Measurements from ENCODE around the gene FABP1.
A peak's percentile ranks its signal among the peaks of the same experiment; 100 is the strongest.

The FABP1 gene
- 0 reads per million in 2 experiments for total RNA-seq

DNA sequence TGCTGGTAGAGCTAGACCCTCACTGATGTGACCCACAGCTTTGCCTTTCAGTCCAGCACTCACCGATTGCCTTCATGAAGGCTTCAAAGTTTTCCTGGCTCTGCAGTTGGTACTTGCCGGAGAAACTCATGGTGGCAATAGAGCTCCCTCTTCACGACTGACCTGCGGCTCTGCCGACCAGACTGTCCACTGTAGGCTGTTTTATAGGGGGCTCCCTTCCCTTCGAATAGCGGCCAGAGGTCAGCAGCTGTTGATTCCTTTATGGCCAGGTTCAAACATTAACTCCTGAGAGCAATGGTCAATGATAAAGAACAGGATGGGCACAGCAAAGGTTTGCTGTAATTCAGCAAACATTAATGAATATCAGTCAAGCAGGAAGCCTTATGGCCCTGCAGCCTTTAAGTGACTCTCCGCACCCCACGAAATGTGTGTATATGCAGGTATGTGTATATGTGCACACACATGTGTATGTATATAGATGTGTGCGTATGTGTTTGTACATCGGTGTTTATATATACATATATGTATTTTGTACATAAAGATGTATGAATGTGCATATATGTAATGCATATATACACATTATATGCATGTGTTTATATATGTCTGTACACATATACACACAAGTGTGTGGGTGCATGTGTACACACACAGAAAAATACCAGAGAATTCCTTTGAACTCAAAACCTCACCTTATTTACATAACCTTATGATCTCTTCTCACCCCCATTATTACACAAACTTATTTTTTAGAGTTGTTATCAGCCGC, at the start of gene FABP1:
TSS of gene FABP1 (minus strand) at position 175 of the 766 bp plus-strand sequence. CDS start at position 130, 45 bp downstream.
- DNase-seq (ENCODE audit: low read depth) = no peak

DNA sequence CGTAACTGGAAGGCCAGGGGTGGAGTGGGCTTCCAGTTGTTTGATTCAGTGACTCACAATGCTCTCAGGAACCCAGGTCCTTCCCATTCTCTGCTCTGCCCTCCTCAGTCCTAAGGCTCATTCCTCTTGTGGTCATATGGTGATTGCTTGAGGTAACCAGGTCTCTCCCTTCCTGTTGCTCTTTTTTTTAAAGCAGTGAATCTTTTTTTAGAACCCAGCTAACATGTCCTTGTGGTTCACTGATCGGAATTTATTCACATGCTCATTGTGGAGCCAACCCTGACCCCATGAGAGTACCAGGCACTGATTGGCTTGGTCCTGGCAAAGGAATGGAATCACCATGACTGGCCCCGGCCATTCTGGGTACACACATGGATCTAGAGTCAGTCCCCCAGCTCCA, 49.7 kb upstream of the FABP1 start:
- no peak for DNase-seq (ENCODE audit: low read depth)

- DNase-seq (ENCODE audit: low read depth) = no peak
Observed at GRCh38 chr2:88176352-88176984, 48.6 kb upstream of the FABP1 start.

- DNase-seq (ENCODE audit: low read depth) = no peak
Observed at GRCh38 chr2:88172882-88173281, 45.0 kb upstream of the FABP1 start.

- no peak for DNase-seq (ENCODE audit: low read depth)
Observed at GRCh38 chr2:88171966-88172365, 44.1 kb upstream of the FABP1 start.

DNA sequence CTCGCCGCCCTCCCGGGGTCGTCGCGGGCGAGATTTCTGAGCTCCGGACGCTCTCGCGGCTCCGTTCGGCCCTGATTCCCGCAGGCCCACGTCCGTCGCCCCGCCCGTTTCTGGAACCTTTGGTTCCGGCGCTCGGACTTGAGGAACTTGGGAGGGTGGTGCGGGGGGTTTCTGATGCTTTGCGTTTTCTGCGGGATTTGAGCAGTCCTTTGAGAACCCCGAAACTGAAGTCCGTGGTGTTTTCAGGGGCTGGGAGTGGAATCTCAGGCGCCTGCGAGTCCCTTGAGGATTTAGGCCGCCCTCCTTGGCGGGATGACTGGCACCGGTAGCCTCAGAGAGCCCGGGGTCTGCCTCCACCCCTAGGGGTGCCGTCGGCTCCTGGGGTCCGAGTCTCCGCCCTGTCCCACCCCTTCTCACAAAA, 42.6 kb upstream of the FABP1 start:
- DNase-seq (ENCODE audit: low read depth) = no peak

DNA sequence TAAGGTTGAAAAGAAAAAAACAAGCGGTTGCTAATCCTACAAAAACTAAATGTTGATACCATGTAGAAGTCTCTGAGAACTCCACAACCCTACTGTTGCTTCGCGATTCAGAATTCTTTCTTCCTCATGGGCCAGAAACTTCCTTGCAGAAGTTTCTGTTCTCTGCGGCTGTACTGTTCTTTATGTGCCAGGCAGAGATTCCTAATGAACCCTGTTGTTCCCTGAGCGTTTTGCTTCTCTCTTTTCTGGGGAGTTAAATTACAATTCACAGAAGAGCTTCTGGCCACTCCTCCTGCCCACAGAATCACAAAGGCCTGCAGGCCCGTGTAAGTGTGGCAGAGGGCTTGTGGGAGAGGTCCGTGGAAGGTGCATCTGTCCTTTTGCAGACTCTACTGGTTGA, 40.5 kb upstream of the FABP1 start:
- no peak for DNase-seq (ENCODE audit: low read depth)

DNA sequence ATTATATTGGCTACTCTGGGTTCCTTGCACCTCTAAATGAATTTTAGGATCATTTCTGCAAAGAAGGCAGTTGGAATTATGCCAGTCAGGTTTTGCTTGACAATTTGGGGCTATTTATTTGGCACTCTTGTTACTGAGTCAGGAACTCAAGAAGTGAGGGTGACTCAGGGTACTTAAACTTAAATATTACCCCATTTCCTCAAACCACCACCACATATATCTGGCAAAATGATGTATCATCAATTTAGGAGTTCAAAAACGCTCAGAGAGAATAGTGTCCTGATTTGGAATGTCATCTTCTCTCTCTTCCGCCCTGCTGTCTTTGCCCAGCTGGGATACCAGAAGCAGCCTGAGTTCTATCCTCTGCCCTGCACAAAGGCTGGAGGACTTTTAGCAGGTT, 39.9 kb upstream of the FABP1 start:
- DNase-seq (ENCODE audit: low read depth) = no peak

DNA sequence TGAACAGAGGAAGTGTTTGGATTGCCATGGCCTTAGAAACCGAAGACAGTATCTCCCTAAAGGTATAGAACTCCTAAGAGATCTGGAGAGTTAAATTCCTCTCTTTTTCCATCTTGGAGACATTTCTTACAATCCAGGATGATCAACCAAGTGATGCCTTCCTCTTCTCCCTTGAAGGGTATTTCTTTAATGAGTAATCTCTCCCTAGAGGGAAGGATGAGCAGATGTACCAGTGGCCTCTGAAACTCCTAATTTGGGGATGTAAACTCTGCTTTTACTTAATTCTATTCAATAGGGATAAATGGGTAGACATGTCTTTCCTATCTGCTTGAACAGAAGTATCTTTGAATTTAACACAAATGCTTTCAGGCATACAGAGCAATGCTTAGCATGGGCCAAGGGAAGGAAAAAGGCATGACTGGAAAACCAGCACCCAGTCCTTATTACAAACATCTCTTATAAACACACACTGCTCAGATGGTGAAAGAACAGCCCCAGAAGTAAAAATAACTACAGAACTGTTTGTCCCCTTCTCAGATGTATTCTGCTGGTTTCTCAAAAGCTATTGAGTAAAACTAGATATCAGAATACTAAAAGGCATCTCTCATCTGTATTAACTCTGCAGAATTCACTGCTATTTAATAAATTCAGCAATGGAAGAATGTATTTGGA, 37.6 kb upstream of the FABP1 start:
- DNase-seq (ENCODE audit: low read depth) = no peak

- no peak for DNase-seq (ENCODE audit: low read depth)
Observed at GRCh38 chr2:88161446-88162244, 33.8 kb upstream of the FABP1 start.

- no peak for DNase-seq (ENCODE audit: low read depth)
Observed at GRCh38 chr2:88160517-88160916, 32.7 kb upstream of the FABP1 start.

GRCh38 chr2:88159955-88160415, 32.1 kb upstream of the FABP1 start:
- DNase-seq (ENCODE audit: low read depth) = peak; percentile 36

- DNase-seq (ENCODE audit: low read depth) = no peak
Observed at GRCh38 chr2:88159481-88159880, 31.6 kb upstream of the FABP1 start.

DNA sequence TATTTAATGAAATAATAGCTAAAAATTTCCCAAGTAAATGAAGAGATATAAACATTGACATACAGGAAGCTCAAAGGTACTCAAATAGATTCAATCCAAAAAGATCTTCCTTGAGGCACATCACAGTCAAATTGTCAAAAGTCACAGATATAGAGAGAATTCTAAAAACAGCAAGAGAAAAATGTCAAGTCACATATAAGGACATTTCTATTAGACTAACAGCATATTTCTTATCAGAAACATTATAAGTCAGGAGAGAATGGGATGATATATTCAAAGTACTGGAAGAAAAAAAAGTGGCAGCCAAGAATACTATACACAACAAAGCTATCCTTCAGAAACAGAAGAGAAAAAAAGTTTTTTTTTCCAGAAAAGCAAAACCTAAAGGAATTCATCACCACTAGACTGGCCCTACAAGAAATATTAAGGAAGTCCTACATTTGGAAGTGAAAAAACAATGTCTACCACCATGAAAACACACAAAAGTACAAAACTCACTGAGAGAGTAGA, 21.1 kb upstream of the FABP1 start:
- DNase-seq (ENCODE audit: low read depth) = no peak

DNA sequence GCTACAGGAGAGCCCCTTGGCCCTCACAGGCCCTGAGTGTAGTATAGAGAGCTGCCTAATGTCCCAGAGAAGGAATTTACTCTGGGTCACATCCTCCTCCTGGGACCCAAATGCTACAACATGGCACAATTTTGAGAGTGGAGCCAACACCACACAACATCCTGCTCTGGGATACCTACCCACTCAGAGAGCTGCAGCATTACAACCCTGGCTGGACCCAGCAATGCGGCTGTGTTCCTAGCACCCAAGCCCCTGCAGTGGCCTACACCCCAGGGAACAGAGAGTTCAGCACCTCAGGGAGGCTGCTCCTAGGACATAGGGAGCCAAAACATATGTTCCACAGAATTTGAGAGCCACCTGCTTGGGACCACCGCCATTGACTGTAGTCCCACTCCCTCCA, 19.3 kb upstream of the FABP1 start:
- no peak for DNase-seq (ENCODE audit: low read depth)

- no peak for DNase-seq (ENCODE audit: low read depth)
Observed at GRCh38 chr2:88146590-88146989, 18.7 kb upstream of the FABP1 start.

GRCh38 chr2:88144914-88145497, 17.1 kb upstream of the FABP1 start:
- DNase-seq (ENCODE audit: low read depth) = no peak

DNA sequence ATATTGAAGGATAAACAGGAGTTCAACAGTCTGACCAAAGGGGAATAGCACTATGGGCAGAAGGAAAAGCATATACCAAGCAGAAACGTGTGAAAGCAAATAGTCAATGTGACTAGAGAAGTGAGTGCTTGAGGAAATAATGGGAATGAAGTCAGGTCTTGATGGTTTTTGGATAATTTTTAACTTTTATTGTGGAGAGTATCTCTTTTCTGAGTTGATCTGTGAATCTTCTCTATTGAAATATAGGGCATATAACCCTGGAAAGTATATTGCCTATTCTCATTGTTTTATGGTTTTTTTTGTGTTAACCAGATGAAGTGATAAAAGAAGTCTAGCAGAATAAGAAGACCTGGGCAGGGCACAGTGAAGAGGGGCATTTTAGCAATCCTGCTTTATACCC, 16.4 kb upstream of the FABP1 start:
- no peak for DNase-seq (ENCODE audit: low read depth)

DNA sequence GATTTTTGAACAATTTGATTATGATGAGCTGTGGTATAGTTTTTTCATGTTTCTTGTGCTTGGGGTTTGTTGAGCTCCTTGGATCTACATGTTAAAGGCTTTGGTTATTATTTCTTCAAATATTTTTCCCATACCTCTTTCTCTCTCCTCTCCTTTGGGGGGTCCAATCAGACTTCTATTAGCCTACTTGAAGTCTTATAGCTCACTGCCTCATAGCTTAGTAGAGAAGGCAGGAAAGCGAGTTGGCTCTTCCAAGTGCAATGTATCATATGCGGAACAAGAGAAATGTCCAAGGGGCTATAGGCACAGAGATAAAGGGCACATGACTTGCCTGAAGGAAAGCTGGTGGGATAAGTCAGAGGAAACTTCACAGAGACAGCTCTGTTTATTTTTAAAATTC, 14.1 kb upstream of the FABP1 start:
- DNase-seq (ENCODE audit: low read depth) = no peak

DNA sequence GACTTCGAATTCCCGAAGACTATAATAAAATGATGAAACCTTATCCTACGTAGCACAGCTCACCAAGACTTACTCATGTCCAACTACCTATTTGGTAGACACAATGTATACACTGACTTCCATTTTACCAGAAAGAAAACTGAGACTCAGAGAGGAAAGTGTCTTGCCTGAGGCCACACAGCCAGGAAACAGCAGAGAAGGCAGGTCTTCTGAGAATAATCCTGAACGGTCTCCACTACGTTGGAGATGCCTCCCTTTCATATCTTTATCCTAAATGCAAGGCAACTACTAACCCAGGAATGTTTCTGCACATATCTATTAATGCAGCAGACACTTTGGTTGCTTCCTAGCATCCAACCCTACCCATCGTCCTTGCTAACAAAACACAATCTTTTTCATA, 11.9 kb upstream of the FABP1 start:
- no peak for DNase-seq (ENCODE audit: low read depth)

DNA sequence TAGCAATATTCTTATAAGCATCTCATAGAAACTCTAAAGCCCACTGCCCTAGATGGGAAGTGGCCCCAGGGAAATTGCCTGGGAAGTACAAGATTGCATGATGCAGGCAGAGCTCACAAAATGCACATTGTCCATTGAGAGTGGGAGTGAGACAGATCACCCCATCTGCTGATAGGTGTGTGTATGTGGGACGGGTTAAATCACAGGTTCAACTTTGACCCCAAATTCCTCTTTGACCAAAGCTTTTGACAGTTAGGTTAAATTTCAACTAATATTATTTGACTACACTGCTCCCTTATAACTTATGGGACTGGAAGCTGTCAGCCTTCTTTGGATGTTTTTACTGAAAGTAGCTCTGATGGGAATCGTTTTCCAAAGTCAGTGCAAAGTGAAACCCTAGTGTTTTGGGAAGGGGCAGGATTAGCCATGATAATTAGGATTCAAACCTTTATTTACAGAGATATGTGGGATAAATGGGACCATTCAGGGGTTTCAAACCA, 11.4 kb upstream of the FABP1 start:
- no peak for DNase-seq (ENCODE audit: low read depth)

Measured in T follicular helper cell (primary cell).